ENCODE data around the gene SHISA9.

- TF ChIP-seq CTCF (IDR thresholded peaks at IDR 0.05; ENCODE audit: low read depth, low read length, missing input control) (no peak), FOXA1 (IDR thresholded peaks at IDR 0.05) (no peak), REST (IDR thresholded peaks at IDR 0.05) (no peak), SP1 (IDR thresholded peaks at IDR 0.05) (no peak), HNF4A (conservative IDR thresholded peaks at IDR 0.05) (no peak), EGR1 (IDR thresholded peaks at IDR 0.05; ENCODE audit: low read depth in 2 of 2) (no peak), HNF4G (IDR thresholded peaks at IDR 0.05) (no peak), JUND (IDR thresholded peaks at IDR 0.05) (no peak), NR2F2 (IDR thresholded peaks at IDR 0.05) (no peak), TAF1 (conservative IDR thresholded peaks at IDR 0.05) (no peak), YY1 (IDR thresholded peaks at IDR 0.05) (no peak), GABPA (IDR thresholded peaks at IDR 0.05 in 1 of 2, conservative IDR thresholded peaks at IDR 0.05 in 1 of 2) (no peak), RAD21 (IDR thresholded peaks at IDR 0.05) (no peak), MAX (IDR thresholded peaks at IDR 0.05) (no peak)
These were observed 159.5 kb downstream of the SHISA9 start for GRCh38 chr16:13060932-13061331.
